Smooth muscle cell (in vitro differentiated cells): Measurements from ENCODE around the gene MRPS34. TPM values are rescaled to one million over a fixed set of nuclear protein-coding genes. Genes with fewer than 3 reads are reported as not detected.

Experiments used
- DNase-seq: peaks from one replicate; lab custom pipeline; 2025; ENCODE audit not compliant: unreplicated experiment; lab: John Stamatoyannopoulos, UW
- H2AFZ ChIP-seq: fragments of 200-600 bp; sonication (generic); 2 replicates; pipeline ENCODE4 v1.6.0; 2016; ENCODE audit warnings: antibody characterized with exemption, low read depth, mild to moderate bottlenecking
- H3F3A ChIP-seq: fragments of 200-600 bp; sonication (generic); 2 replicates; pipeline ENCODE4 v1.6.0; 2017; ENCODE audit warnings: antibody characterized with exemption, low read depth
- H3K27ac ChIP-seq: fragments of 200-600 bp; sonication (generic); 2 replicates; pipeline ENCODE4 v1.5.1; 2016; ENCODE audit warnings: low read depth, mild to moderate bottlenecking
- H3K27me3 ChIP-seq: fragments of 200-600 bp; sonication (generic); 2 replicates; pipeline ENCODE4 v1.6.1; 2016; ENCODE audit warnings: low read depth, mild to moderate bottlenecking
- H3K36me3 ChIP-seq: fragments of 200-600 bp; sonication (generic); 2 replicates; pipeline ENCODE4 v1.5.1; 2016; ENCODE audit warnings: low read depth
- H3K4me1 ChIP-seq: fragments of 200-600 bp; sonication (generic); 2 replicates; pipeline ENCODE4 v1.5.1; 2016; ENCODE audit warnings: low read depth
- H3K4me2 ChIP-seq: fragments of 200-600 bp; sonication (generic); 2 replicates; pipeline ENCODE4 v1.6.0; 2016; ENCODE audit warnings: mild to moderate bottlenecking
- H3K4me3 ChIP-seq: fragments of 200-600 bp; sonication (generic); 2 replicates; pipeline ENCODE4 v1.5.1; 2016; ENCODE audit warnings: mild to moderate bottlenecking
- H3K79me2 ChIP-seq: fragments of 200-600 bp; sonication (generic); 2 replicates; pipeline ENCODE4 v1.6.0; 2016; ENCODE audit warnings: low read depth, mild to moderate bottlenecking
- H3K9ac ChIP-seq: fragments of 200-600 bp; sonication (generic); 2 replicates; pipeline ENCODE4 v1.6.0; 2016; ENCODE audit warnings: low read depth
- H3K9me3 ChIP-seq: fragments of 200-600 bp; sonication (generic); replicated peaks from 2 replicates; pipeline ENCODE4 v1.5.1; 2016; ENCODE audit warnings: low read depth
- H4K20me1 ChIP-seq: fragments of 200-600 bp; sonication (generic); 2 replicates; pipeline ENCODE4 v1.6.0; 2016; ENCODE audit warnings: low read depth
- CTCF ChIP-seq: fragments of 200-600 bp; sonication (generic); IDR thresholded peaks from 2 replicates; pipeline ENCODE4 v1.5.1; 2017; ENCODE audit warnings: borderline replicate concordance, mild to moderate bottlenecking, antibody characterized with exemption; ENCODE audit not compliant: insufficient read depth, poor library complexity, severe bottlenecking
- WGBS: methylation state at CpG from one replicate; pipeline ENCODE4 v1.1.7; 2016; ENCODE audit warnings: low lambda C conversion rate; 5-methylcytosine and 5-hydroxymethylcytosine counted together
- polyA plus RNA-seq: library from polyadenylated mRNA; unstranded; fragments of >200 nt; fragmentation: Nextera tagmentation; extraction: Ambion mirVana; gene quantifications from 2 replicates; pipeline ENCODE4 v1.2.1, GENCODE V29; 2016
- total RNA-seq: library from RNA; depleted of rRNA; stranded (reverse); fragments of >200 nt; gene quantifications from 2 replicates; pipeline ENCODE4 v1.2.3, GENCODE V29; 2014

Gene MRPS34
- total and polyA plus RNA-seq, 2 experiments from 2014 or later: 62.9 to 111 TPM

- Histone ChIP-seq H3F3A (peaks cover 7% of the 10 kb centered on the region), H3K27ac (no peak overlapping the region), H3K4me3 (no peak overlapping the region), H2AFZ (no peak overlapping the region), H3K36me3 (no peaks in the 10 kb centered on the region), H3K9ac (no peak overlapping the region), H3K27me3 (no peaks in the 10 kb centered on the region), H3K79me2 (no peaks in the 10 kb centered on the region), H3K9me3 (no peaks in the 10 kb centered on the region), H4K20me1 (no peaks in the 10 kb centered on the region), H3K4me2 (no peak overlapping the region), H3K4me1 (no peaks in the 10 kb centered on the region)
- WGBS: 97% methylated on average over 27 of the region's 27 CpGs
- no peak for TF ChIP-seq CTCF
- DNase-seq: no peak
These were observed 45.4 kb upstream of the MRPS34 start for GRCh38 chr16:1818204-1818872.

- Histone ChIP-seq H2AFZ (no peak overlapping the region), H4K20me1 (no peaks in the 10 kb centered on the region), H3K4me1 (peaks cover 2% of the 10 kb centered on the region), H3K9me3 (no peaks in the 10 kb centered on the region), H3K36me3 (no peaks in the 10 kb centered on the region), H3K27me3 (no peaks in the 10 kb centered on the region), H3K9ac (no peak overlapping the region), H3K4me2 (no peak overlapping the region), H3K4me3 (no peak overlapping the region), H3K79me2 (no peaks in the 10 kb centered on the region), H3F3A (peaks cover 8% of the 10 kb centered on the region), H3K27ac (no peak overlapping the region)
- no peak for DNase-seq
- no peak for TF ChIP-seq CTCF
- 97% methylated on average over 17 of the region's 17 CpGs for WGBS
These were observed 44.8 kb upstream of the MRPS34 start for GRCh38 chr16:1817716-1818115.

- Histone ChIP-seq H3K79me2 (no peaks in the 10 kb centered on the region), H2AFZ (no peak overlapping the region), H3K4me2 (no peak overlapping the region), H3K36me3 (no peaks in the 10 kb centered on the region), H4K20me1 (no peaks in the 10 kb centered on the region), H3K9me3 (no peaks in the 10 kb centered on the region), H3K9ac (no peak overlapping the region), H3K27ac (no peak overlapping the region), H3K4me3 (no peak overlapping the region), H3F3A (peaks cover 8% of the 10 kb centered on the region), H3K4me1 (peaks cover 5% of the 10 kb centered on the region), H3K27me3 (no peaks in the 10 kb centered on the region)
- no peak for DNase-seq
- 98% methylated on average over 9 of the region's 9 CpGs for WGBS
- no peak for TF ChIP-seq CTCF
These were observed 44.3 kb upstream of the MRPS34 start for GRCh38 chr16:1817276-1817589.
